IMR-90 (cell line): ENCODE results near the gene PKD1L1. TPM values are rescaled to one million over a fixed set of nuclear protein-coding genes. Genes with fewer than 3 reads are reported as not detected.

ENCODE experiments used
- ATAC-seq: fragments of 200-7000 bp; cut with Tn5 transposase; 2 replicates; pipeline ENCODE4 v1.9.1; 2020; ENCODE audit warnings: low read depth, mild to moderate bottlenecking, moderate library complexity
- BruUV-seq: library from RNA; stranded (reverse); fragments of 400-500 nt; replicated peaks from 2 replicates; lab custom pipeline; 2021; lab: Mats Ljungman, UMichigan
- CTCF ChIA-PET: fragments of 300-600 bp; formaldehyde crosslinking; extraction: SDS; loops from one replicate; lab custom pipeline; 2021; ENCODE audit warnings: antibody characterized with exemption; lab: Yijun Ruan, JAX
- POLR2A ChIA-PET: fragments of 300-600 bp; sonication (Branson Sonifier 250); formaldehyde crosslinking; loops from one replicate; lab custom pipeline; 2022; ENCODE audit warnings: antibody characterized with exemption; ENCODE audit not compliant: unreplicated experiment; lab: Charles Lee
- DNase-seq: peaks from one replicate; pipeline ENCODE4 v3.0.0; 2013
- H2AFZ ChIP-seq: replicated peaks from 2 replicates; pipeline ENCODE3; 2013; ENCODE audit warnings: low read length, mild to moderate bottlenecking; ENCODE audit not compliant: poor library complexity
- H2AK5ac ChIP-seq: 2 replicates; pipeline ENCODE4 v1.6.1; 2013; ENCODE audit warnings: low read depth, low read length, inconsistent platforms
- H2AK9ac ChIP-seq: replicated peaks from 2 replicates; pipeline ENCODE3; 2013; ENCODE audit warnings: mild to moderate bottlenecking, low read depth, low read length, moderate library complexity; ENCODE audit not compliant: poor library complexity
- H2BK120ac ChIP-seq: 2 replicates; pipeline ENCODE4 v1.6.1; 2013; ENCODE audit warnings: low read depth, low read length, inconsistent platforms
- H2BK15ac ChIP-seq: 3 replicates; pipeline ENCODE4 v1.6.1; 2013; ENCODE audit warnings: low read depth, low read length, inconsistent platforms
- H2BK20ac ChIP-seq: 2 replicates; pipeline ENCODE4 v1.6.1; 2013; ENCODE audit warnings: low read depth, mild to moderate bottlenecking, inconsistent platforms, low read length, moderate library complexity
- H2BK5ac ChIP-seq: 2 replicates; pipeline ENCODE4 v1.6.1; 2013; ENCODE audit warnings: mild to moderate bottlenecking, low read depth, low read length, inconsistent platforms; ENCODE audit not compliant: poor library complexity, severe bottlenecking
- H3K14ac ChIP-seq: replicated peaks from 2 replicates; pipeline ENCODE4 v1.6.1; 2013; ENCODE audit warnings: low read depth, low read length, inconsistent platforms
- H3K18ac ChIP-seq: 2 replicates; pipeline ENCODE4 v1.6.1; 2013; ENCODE audit warnings: low read depth, low read length, control low read depth
- H3K23ac ChIP-seq: 2 replicates; pipeline ENCODE4 v1.6.1; 2013; ENCODE audit warnings: low read depth, low read length, inconsistent platforms
- H3K27ac ChIP-seq: 2 replicates; pipeline ENCODE4 v1.5.1; 2013; ENCODE audit warnings: mild to moderate bottlenecking, control low read depth, low read length; ENCODE audit not compliant: insufficient read depth
- H3K27me3 ChIP-seq: 2 replicates; pipeline ENCODE4 v1.6.1; 2013; ENCODE audit warnings: low read length; ENCODE audit not compliant: control insufficient read depth, insufficient read depth
- H3K36me3 ChIP-seq: 2 replicates; pipeline ENCODE4 v1.6.1; 2013; ENCODE audit warnings: low read length, mixed read lengths; ENCODE audit not compliant: control insufficient read depth, insufficient read depth
- H3K4ac ChIP-seq: 2 replicates; pipeline ENCODE4 v1.6.1; 2013; ENCODE audit warnings: low read depth, low read length, inconsistent platforms
- H3K4me1 ChIP-seq: 2 replicates; pipeline ENCODE4 v1.6.1; 2013; ENCODE audit warnings: low read length, mixed read lengths; ENCODE audit not compliant: control insufficient read depth, insufficient read depth
- H3K4me2 ChIP-seq: 2 replicates; pipeline ENCODE4 v1.6.1; 2013; ENCODE audit warnings: low read depth, mild to moderate bottlenecking, control low read depth, low read length, moderate library complexity
- H3K4me3 ChIP-seq: 2 replicates; pipeline ENCODE4 v1.5.1; 2013; ENCODE audit warnings: low read depth, mild to moderate bottlenecking, control low read depth, low read length, moderate library complexity; ENCODE audit not compliant: insufficient read depth
- H3K56ac ChIP-seq: 2 replicates; pipeline ENCODE4 v1.6.1; 2013; ENCODE audit warnings: low read length, inconsistent platforms; ENCODE audit not compliant: insufficient read depth; ENCODE audit errors: extremely low read depth
- H3K79me1 ChIP-seq, 2 experiments: 2 replicates each; pipeline ENCODE4 v1.6.1; 2013; ENCODE audit warnings: low read length in 2 of 2, inconsistent platforms in 1 of 2, low read depth in 1 of 2
- H3K9ac ChIP-seq: 2 replicates; pipeline ENCODE4 v1.6.1; 2013; ENCODE audit warnings: low read depth, low read length, control low read depth
- H3K9me1 ChIP-seq: 2 replicates; pipeline ENCODE4 v1.6.1; 2013; ENCODE audit warnings: low read length, inconsistent platforms; ENCODE audit not compliant: insufficient read depth
- H3K9me3 ChIP-seq: 2 replicates; pipeline ENCODE4 v1.6.1; 2013; ENCODE audit warnings: low read length; ENCODE audit not compliant: control insufficient read depth, insufficient read depth
- H4K20me1 ChIP-seq: 2 replicates; pipeline ENCODE4 v1.6.1; 2013; ENCODE audit warnings: low read length, inconsistent platforms; ENCODE audit not compliant: insufficient read depth
- H4K5ac ChIP-seq: 2 replicates; pipeline ENCODE4 v1.6.1; 2013; ENCODE audit warnings: mild to moderate bottlenecking, low read depth, low read length, control low read depth
- H4K8ac ChIP-seq, 2 experiments: 2 replicates each; pipeline ENCODE4 v1.6.1; 2013; ENCODE audit warnings: low read depth in 2 of 2, low read length in 2 of 2, control low read depth in 1 of 2, inconsistent platforms in 1 of 2
- H4K91ac ChIP-seq: 2 replicates; pipeline ENCODE4 v1.6.1; 2013; ENCODE audit warnings: low read depth, low read length, inconsistent platforms; ENCODE audit not compliant: insufficient read depth
- BHLHE40 ChIP-seq: fragments of 150-350 bp; IDR thresholded peaks from 2 replicates; pipeline ENCODE4 v1.6.1; 2016; ENCODE audit warnings: mild to moderate bottlenecking, low read depth, low read length
- FOS ChIP-seq: fragments of 150-350 bp; IDR thresholded peaks from 2 replicates; pipeline ENCODE4 v1.6.1; 2016; ENCODE audit warnings: low read depth, low read length
- MAFK ChIP-seq: IDR thresholded peaks from 2 replicates; pipeline ENCODE4 v1.6.1; 2012; ENCODE audit warnings: low read depth, low read length, improper control_type of control experiment
- MAZ ChIP-seq: IDR thresholded peaks from 2 replicates; pipeline ENCODE4 v1.6.1; 2012; ENCODE audit warnings: low read depth, mild to moderate bottlenecking, low read length, improper control_type of control experiment, moderate library complexity, borderline replicate concordance
- MXI1 ChIP-seq: IDR thresholded peaks from 2 replicates; pipeline ENCODE4 v1.6.1; 2012; ENCODE audit warnings: low read depth, mild to moderate bottlenecking, low read length, moderate library complexity, borderline replicate concordance
- NFE2L2 ChIP-seq: fragments of 150-350 bp; IDR thresholded peaks from 2 replicates; pipeline ENCODE4 v1.6.1; 2016; ENCODE audit warnings: low read depth, mild to moderate bottlenecking, low read length
- POLR2A ChIP-seq: IDR thresholded peaks from 2 replicates; pipeline ENCODE4 v1.6.1; 2012; ENCODE audit warnings: mild to moderate bottlenecking, low read depth, low read length
- RAD21 ChIP-seq: IDR thresholded peaks from 2 replicates; pipeline ENCODE4 v1.6.1; 2012; ENCODE audit warnings: low read length, improper control_type of control experiment
- RCOR1 ChIP-seq: IDR thresholded peaks from 2 replicates; pipeline ENCODE4 v1.6.1; 2012; ENCODE audit warnings: mild to moderate bottlenecking, low read length, improper control_type of control experiment; ENCODE audit not compliant: insufficient replicate concordance
- RFX5 ChIP-seq: IDR thresholded peaks from 2 replicates; pipeline ENCODE4 v1.8.0; 2012; ENCODE audit warnings: low read depth, mild to moderate bottlenecking, low read length, moderate library complexity
- WGBS, 2 experiments: methylation state at CpG; one replicate each; pipeline versions ENCODE4 v1.1.5 to v1.1.7; 2013; ENCODE audit warnings: missing lambda C conversion rate in 2 of 2; ENCODE audit not compliant: insufficient read length in 1 of 2; ENCODE audit errors: extremely low coverage in 2 of 2; 5-methylcytosine and 5-hydroxymethylcytosine counted together
- dilution Hi-C: fragments of 300-500 bp; cut with HindIII; formaldehyde crosslinking; loops from one replicate; pipeline ENCODE4 v1.14.3; 2018; ENCODE audit warnings: low sequenced_read_pairs; ENCODE audit not compliant: unreplicated experiment
- in situ Hi-C: fragments of 300-500 bp; cut with MboI; formaldehyde crosslinking; loops from 3 replicates; pipeline ENCODE4 v1.14.3; 2019; ENCODE audit warnings: low sequenced_read_pairs, inconsistent platforms, mixed read lengths
- intact Hi-C: fragments of 100-400 bp; cut with micrococcal nuclease; formaldehyde crosslinking; loops from 2 replicates; pipeline ENCODE4 v1.10.0; 2022
- polyA plus RNA-seq, 3 experiments: library from polyadenylated mRNA; depleted of rRNA; stranded (reverse); fragments of >200 nt; gene quantifications; 2 replicates each; pipeline ENCODE4 v1.2.3, GENCODE V29; 2012; ENCODE audit warnings: low replicate concordance in 1 of 3
- total RNA-seq: library from RNA; depleted of rRNA; stranded (reverse); fragments of >200 nt; gene quantifications from 2 replicates; pipeline ENCODE4 v1.2.3, GENCODE V29; 2012
- TF ChIP-seq, protein P1 (sequence below): fragments of 150-350 bp; IDR thresholded peaks from 2 replicates; pipeline ENCODE4 v1.6.1; 2016; ENCODE audit warnings: low read depth, mild to moderate bottlenecking, low read length, moderate library complexity, borderline replicate concordance

Gene PKD1L1
- total and polyA plus RNA-seq, 2 of the 4 experiments (the other 2 are of a cell fraction): under 0.01 to 0.15 TPM

DNA sequence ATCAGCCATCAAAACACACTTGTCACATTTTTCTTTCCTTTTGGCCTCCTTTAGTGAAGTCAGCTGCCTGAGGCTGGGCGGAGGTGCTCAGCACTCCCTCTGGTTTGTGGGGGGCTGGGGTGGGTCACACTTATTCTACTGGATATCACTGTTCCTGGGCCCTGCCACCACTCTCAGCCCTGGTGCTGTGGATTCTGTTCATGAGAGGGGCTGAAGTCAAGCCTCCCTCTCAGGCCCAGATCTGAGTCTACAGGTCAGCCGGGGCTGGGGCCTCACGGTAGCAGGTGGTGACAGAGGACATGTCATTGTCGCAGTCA, 185.6 kb downstream of the PKD1L1 start:
- no peak for ATAC-seq
- peak overlapping the region; percentile 97 for H2BK5ac ChIP-seq
- TF ChIP-seq BHLHE40 (no peak), POLR2A (no peak), MXI1 (no peak), MAZ (no peak), RFX5 (no peak), FOS (no peak), NFE2L2 (no peak), RCOR1 (no peak), MAFK (no peak), RAD21 (no peak)
- TF ChIP-seq, protein P1, sequence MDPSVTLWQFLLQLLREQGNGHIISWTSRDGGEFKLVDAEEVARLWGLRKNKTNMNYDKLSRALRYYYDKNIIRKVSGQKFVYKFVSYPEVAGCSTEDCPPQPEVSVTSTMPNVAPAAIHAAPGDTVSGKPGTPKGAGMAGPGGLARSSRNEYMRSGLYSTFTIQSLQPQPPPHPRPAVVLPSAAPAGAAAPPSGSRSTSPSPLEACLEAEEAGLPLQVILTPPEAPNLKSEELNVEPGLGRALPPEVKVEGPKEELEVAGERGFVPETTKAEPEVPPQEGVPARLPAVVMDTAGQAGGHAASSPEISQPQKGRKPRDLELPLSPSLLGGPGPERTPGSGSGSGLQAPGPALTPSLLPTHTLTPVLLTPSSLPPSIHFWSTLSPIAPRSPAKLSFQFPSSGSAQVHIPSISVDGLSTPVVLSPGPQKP: no peak
- peak overlapping the region; percentile 84 for H3K56ac ChIP-seq
- peak overlapping the region; percentile 77 for H2AFZ ChIP-seq
- POLR2A ChIA-PET: interaction anchor here (1.0 kb wide), 1 partner anchor 111 kb away, joined by 3 read pairs; no protein-coding TSS in a partner anchor
- H2AK5ac ChIP-seq: peak overlapping the region; percentile 100
- peak overlapping the region; percentile 78 for H4K5ac ChIP-seq
- H2BK120ac ChIP-seq: peak overlapping the region; percentile 99
- H3K79me1 ChIP-seq: no peaks in the 10 kb centered on the region
- peak overlapping the region; percentile 91 for H2AK9ac ChIP-seq
- H3K9ac ChIP-seq: peak overlapping the region; percentile 43
- H3K4ac ChIP-seq: peak overlapping the region; percentile 100
- H3K27me3 ChIP-seq: no peaks in the 10 kb centered on the region
- H3K36me3 ChIP-seq: no peaks in the 10 kb centered on the region
- H3K27ac ChIP-seq: peak overlapping the region; percentile 74
- peaks cover 21% of the 10 kb centered on the region for H3K4me1 ChIP-seq
- peak overlapping the region; percentile 89 for H3K18ac ChIP-seq
- no peaks in the 10 kb centered on the region for H3K9me3 ChIP-seq
- peak overlapping the region; percentile 98 for H2BK20ac ChIP-seq
- no peak overlapping the region for H3K4me3 ChIP-seq
- peak overlapping the region; percentile 94 for H3K23ac ChIP-seq
- intact Hi-C loops: loop anchor here (1.0 to 5.0 kb wide), 2 partner anchors 55 to 188 kb away; no protein-coding TSS in a partner anchor
- 83% methylated on average over 2 of the region's 4 CpGs; no CpG with 5 or more reads in 1 of the 2 experiments for WGBS, 2 experiments
- peak overlapping the region; percentile 70 for H3K14ac ChIP-seq
- no peaks in the 10 kb centered on the region for H4K20me1 ChIP-seq
- peak overlapping the region; percentile 20 for H3K4me2 ChIP-seq
- peaks cover 6% of the 10 kb centered on the region for H3K9me1 ChIP-seq
- BruUV-seq: no TSS peak
- peak overlapping the region; percentile 80 to 92 for H4K8ac ChIP-seq
- peak overlapping the region; percentile 96 for H4K91ac ChIP-seq
- CTCF ChIA-PET: interaction anchor here (1.0 kb wide), 1 partner anchor 10 kb away, joined by 3 read pairs; no protein-coding TSS in a partner anchor
- no peak for DNase-seq
- in situ Hi-C loops: no loop called here
- H2BK15ac ChIP-seq: peak overlapping the region; percentile 78; the same call in 2 of the 3 replicates
- dilution Hi-C loops: no loop called here
